ENCODE results near the gene SBSN.
"Not testable (repeated sequence)": the region's sequence is repeated elsewhere in the genome, so short reads cannot be mapped to it uniquely, and the experiment has no call there.

Gene SBSN

DNA sequence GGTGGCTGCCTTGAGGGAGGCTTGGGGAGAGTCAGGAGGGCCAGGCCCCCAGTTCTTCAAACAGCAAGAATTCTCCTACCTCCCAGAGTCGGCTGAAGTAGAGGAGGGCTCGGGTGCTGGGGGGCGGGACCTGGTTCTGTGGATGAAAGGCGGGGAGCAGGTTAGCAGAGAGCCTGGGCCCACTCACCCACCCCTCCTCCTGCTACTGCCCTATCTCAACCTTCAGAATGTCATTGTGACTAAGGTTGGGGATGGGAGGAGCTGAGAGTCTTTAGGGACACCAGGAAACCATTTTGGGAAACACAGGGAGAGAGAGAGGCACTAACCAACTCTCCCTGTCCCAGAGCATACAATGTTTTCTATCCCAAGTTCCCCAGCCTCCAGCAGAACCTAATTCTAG is 25.4 kb downstream of the SBSN start:
- DNase-seq = no peak

DNA sequence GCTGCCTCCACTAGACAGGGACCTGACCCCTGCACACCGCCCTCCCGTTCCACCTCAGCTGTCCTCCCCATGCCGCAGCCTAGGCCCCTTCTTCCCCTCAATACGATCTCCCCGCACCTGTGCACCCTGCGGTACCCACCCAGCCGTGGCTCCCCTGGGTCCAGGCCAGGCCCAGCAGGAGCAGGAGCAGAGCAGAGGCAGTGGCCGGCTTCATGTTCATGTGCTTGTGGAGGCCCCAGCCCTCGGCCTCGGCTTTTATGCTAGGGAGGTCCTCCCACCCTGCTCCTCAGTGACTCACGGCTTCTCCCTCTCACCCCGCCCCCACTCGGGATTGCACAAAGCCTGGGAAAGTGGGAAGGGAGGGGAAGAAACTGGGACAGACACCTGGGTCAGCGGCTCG is 26.4 kb downstream of the SBSN start:
- no peak for DNase-seq

DNA sequence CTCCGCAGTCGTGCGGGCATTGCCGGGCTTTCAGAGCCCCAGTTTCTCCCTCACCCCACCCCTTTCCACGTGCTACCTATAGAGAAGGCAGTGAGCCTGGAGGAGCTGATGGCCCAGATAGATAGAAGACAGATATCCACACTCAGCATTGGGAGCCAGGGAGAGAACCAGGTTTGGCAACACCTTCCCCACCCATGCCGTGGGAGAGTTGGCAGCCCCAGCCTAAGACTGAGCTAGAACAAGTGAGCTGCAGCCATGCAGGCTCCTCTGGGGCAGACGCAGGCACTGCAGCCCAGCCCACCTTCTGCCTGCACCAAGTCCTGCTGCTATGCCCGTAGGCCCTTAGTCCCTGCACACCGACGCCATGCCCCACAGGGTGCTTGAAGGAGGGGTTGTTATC is 27.5 kb downstream of the SBSN start:
- DNase-seq = no peak

GRCh38 chr19:35498984-35499527 is 29.1 kb downstream of the SBSN start:
- DNase-seq = no peak

DNA sequence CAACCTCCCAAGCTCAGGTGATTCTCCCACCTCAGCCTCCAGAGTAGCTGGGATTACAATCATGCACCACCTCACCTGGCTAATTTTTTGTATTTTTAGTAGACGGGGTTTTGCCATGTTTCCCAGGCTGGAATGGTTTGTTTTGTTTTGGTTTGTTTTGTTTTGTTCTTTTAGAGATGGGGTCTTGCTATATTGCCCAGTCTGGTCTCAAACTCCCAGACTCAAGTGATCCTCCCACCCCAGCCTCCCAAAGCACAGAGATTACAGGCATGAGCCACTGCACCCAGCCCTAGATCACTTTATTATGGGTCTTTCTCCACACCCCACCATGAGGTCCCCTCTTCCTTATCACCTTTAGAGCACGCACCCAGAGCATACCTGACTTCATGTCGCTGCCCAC is 29.9 kb downstream of the SBSN start:
- DNase-seq = no peak

DNA sequence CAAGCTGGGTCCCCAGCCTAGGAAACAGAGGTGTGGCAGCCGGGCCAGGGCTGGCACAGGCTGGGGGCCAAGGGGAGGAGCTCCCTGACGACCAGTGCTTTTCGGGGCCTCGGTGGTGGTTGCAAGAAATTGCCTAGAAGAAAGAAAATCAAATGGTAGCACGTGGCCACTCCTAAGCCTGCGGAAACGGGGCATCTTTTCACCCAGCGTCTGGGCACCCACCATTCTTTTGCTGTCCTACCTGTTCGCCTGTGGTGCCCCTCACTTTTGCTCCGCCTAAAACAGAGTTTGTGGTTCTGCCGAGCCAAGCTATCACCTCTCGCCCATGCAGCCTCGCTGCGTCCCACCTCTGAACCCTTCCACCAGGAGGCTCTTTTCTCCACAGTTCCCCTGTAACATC is 30.7 kb downstream of the SBSN start:
- no peak for DNase-seq

GRCh38 chr19:35495107-35496064 is 32.7 kb downstream of the SBSN start:
- peak; percentile 81 to 92 for DNase-seq

DNA sequence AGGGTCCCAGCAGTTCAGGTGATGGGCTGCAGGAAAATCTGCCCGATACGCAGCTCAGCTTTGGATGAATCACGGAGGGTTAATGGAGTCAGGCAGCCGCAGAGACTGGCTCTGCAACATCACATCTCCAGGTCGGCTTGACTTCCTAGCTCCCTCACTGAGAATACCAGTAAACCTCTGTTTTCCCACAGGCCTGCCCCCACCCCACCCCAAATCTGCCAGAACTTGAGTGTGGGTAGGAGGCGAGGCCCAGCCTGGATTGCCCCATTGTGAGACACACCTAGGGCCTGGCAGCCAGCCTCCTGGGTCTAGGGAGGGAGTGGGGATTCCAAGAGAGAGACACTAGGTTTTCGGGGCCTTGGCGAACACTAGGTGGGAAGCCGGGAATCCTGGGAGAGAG is 34.1 kb downstream of the SBSN start:
- DNase-seq = no peak

- no peak for DNase-seq
Observed at GRCh38 chr19:35491836-35492360, 36.2 kb downstream of the SBSN start.

- no peak for DNase-seq
Observed at GRCh38 chr19:35490364-35490763, 37.7 kb downstream of the SBSN start, which contains the start of gene KRTDAP. TSS of gene KRTDAP (minus strand) at chr19:35490464. CDS start at chr19:35490442, 22 bp downstream.

DNA sequence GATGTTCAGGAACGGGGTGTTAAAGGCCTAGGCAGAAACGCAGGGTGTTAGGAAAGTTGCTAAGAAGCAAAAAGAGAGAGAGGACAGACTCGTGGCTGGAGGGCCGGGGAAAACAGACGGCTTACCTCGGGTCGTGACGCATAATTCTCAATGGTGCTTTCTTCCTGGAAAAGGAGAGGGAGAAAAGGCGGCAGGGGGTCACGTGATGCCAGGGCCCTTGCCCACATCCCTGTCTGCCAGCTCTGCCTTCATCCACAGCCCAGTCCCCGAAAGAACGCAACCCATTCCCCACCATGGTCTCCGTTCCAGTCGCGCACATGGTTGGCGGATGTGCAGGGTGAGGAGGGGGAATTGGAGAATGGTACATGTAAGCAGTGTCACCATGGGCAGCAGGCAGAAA is 39.4 kb downstream of the SBSN start:
- no peak for DNase-seq

GRCh38 chr19:35487656-35488182 is 40.4 kb downstream of the SBSN start:
- no peak for DNase-seq

DNA sequence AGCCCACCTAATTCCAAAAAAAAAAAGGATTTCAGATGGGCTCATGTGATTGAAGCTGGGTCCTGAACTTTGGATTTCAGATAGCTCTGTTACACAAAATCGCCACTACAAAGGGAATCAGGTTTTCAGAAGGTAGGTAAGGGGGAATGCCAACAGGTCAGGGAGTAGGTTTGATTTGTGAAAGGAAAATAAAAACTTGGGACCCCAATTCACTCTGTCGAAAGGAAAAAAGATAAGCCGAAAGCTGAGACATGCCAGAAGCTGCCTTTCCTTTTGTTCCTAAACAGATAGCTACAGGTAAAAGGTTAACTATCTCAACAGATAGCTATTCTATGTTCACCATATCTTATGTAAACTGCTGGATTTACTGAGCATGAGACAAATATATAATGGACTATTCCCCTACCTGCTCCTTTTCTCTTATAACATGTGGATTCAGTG is 41.8 kb downstream of the SBSN start:
- DNase-seq = no peak

GRCh38 chr19:35484252-35485036 is 43.7 kb downstream of the SBSN start:
- DNase-seq = no peak

DNA sequence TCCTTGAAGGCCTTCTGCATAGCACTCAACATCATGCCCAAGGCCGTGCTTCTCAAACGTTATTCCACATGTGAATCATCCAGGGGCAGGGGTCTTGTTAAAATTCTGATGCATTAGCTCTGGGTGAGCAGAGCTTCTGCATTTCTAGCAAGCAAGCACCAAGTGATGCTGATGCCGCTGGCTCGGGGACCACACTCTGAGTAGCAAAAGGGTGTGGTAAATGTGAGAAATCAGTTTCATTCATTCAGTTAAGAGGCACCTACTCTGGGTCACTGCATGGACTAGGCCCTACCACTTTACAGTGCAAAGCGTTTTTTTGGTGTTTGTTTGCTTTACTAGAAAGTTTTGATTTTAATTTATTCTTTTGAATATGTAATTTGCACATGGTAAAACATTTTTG is 45.0 kb downstream of the SBSN start:
- DNase-seq = no peak

GRCh38 chr19:35478794-35479677 is 49.1 kb downstream of the SBSN start:
- DNase-seq = no peak

DNA sequence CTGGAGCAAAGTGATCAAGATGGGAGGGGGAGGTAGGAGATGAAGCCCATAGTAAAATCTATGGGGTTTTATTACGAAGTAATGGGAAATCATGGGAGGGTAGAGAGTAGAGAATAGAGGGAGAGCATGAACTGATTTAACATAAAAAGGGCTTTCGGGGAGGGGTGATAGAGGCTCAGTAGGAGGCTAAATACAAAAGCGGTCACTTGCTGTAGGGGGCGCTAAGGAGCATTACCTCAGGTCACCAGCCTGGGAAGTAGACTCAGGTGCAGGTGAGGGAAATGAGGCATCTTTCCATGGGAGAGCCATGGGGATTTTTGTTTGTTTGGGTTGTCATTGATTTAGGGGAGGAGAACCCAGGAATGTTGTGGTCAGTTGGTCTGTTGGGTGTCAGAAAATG is 52.0 kb downstream of the SBSN start:
- DNase-seq = no peak

- DNase-seq = not testable (repeated sequence)
Observed at GRCh38 chr19:35474594-35474993, 53.5 kb downstream of the SBSN start.

DNA sequence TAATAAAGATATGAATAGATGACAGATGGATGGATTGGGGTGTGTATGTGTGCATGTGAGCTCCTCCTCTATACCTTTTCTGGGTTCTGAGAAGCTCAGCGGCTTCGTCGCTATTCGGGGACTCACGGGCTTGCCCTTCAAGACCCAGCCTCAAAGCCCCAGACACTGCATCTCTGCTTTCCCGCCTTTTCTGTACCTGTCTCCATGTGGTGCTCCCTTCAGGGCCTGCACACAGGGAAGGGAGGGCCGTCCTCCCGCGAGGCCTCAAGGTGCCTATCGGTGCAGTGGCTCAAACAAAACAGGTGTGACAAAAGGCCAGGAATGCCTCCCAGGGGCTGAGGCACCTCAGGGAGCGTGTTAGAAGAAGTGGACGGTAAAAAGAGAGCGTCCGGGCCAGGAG is 54.0 kb downstream of the SBSN start:
- no peak for DNase-seq
